OCI-LY1 (cell line): ENCODE results near the gene PLIN4.

ENCODE experiments used
- EZH2 ChIP-seq: fragments of 200-600 bp; sonication (generic), shearing (Covaris generic); IDR thresholded peaks from 2 replicates; pipeline ENCODE4 v1.8.0; 2017; ENCODE audit warnings: borderline replicate concordance, mixed run types, mild to moderate bottlenecking, antibody characterized with exemption, low read length, moderate library complexity, mixed read lengths
- TF ChIP-seq, protein P1 (sequence below): fragments of 200-600 bp; sonication (generic), shearing (Covaris generic); IDR thresholded peaks from 2 replicates; pipeline ENCODE4 v1.5.1; 2017; ENCODE audit warnings: mild to moderate bottlenecking, antibody characterized with exemption, low read length, moderate library complexity, mixed read lengths

- TF ChIP-seq EZH2 = no peak
- TF ChIP-seq, protein P1, sequence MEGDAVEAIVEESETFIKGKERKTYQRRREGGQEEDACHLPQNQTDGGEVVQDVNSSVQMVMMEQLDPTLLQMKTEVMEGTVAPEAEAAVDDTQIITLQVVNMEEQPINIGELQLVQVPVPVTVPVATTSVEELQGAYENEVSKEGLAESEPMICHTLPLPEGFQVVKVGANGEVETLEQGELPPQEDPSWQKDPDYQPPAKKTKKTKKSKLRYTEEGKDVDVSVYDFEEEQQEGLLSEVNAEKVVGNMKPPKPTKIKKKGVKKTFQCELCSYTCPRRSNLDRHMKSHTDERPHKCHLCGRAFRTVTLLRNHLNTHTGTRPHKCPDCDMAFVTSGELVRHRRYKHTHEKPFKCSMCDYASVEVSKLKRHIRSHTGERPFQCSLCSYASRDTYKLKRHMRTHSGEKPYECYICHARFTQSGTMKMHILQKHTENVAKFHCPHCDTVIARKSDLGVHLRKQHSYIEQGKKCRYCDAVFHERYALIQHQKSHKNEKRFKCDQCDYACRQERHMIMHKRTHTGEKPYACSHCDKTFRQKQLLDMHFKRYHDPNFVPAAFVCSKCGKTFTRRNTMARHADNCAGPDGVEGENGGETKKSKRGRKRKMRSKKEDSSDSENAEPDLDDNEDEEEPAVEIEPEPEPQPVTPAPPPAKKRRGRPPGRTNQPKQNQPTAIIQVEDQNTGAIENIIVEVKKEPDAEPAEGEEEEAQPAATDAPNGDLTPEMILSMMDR = no peak
These were observed 7.3 kb upstream of the PLIN4 start for GRCh38 chr19:4525563-4526002.
